Calu3 (cell line): Measurements from ENCODE around the gene SYPL1. TPM values are rescaled to one million over a fixed set of nuclear protein-coding genes. Genes with fewer than 3 reads are reported as not detected.
A peak's percentile ranks its signal among the peaks of the same experiment; 100 is the strongest.

ENCODE experiments used
- Bru-seq: library from RNA; stranded (reverse); fragments of 400-500 nt; gene quantifications from one replicate; lab custom pipeline; 2021; lab: Mats Ljungman, UMichigan
- BruChase-seq, 2 experiments: library from RNA; stranded (reverse); fragments of 400-500 nt; gene quantifications; one replicate each; lab custom pipeline; 2021; lab: Mats Ljungman, UMichigan
- BruUV-seq: library from RNA; stranded (reverse); fragments of 400-500 nt; replicated peaks from 2 replicates; lab custom pipeline; 2021; lab: Mats Ljungman, UMichigan
- CTCF ChIA-PET: fragments of 300-600 bp; sonication (Branson Sonifier 250); formaldehyde crosslinking; loops from one replicate; lab custom pipeline; 2022; ENCODE audit warnings: antibody characterized with exemption; lab: Charles Lee
- DNase-seq: peaks from one replicate; pipeline ENCODE4 v3.0.0; 2022
- H3K27ac Mint-ChIP-seq: one replicate; pipeline ENCODE4 v1.8.0; 2022; ENCODE audit warnings: mixed read lengths; ENCODE audit not compliant: unreplicated experiment
- H3K27me3 Mint-ChIP-seq: one replicate; pipeline ENCODE4 v1.8.0; 2022; ENCODE audit warnings: mixed read lengths; ENCODE audit not compliant: unreplicated experiment
- H3K36me3 Mint-ChIP-seq: one replicate; pipeline ENCODE4 v1.8.0; 2022; ENCODE audit warnings: mild to moderate bottlenecking, moderate library complexity, mixed read lengths; ENCODE audit not compliant: insufficient read depth, unreplicated experiment
- H3K4me1 Mint-ChIP-seq: one replicate; pipeline ENCODE4 v1.8.0; 2022; ENCODE audit warnings: mild to moderate bottlenecking, low read depth, mixed read lengths; ENCODE audit not compliant: unreplicated experiment
- H3K4me3 Mint-ChIP-seq: one replicate; pipeline ENCODE4 v1.8.0; 2022; ENCODE audit warnings: mild to moderate bottlenecking, low read depth, moderate library complexity, mixed read lengths; ENCODE audit not compliant: unreplicated experiment
- H3K9me3 Mint-ChIP-seq: one replicate; pipeline ENCODE4 v1.8.0; 2022; ENCODE audit warnings: low read depth, mixed read lengths; ENCODE audit not compliant: unreplicated experiment
- intact Hi-C: fragments of 100-400 bp; cut with micrococcal nuclease; formaldehyde crosslinking; loops from one replicate; pipeline ENCODE4 v1.10.0; 2022; ENCODE audit not compliant: unreplicated experiment
- long read RNA-seq: library from polyadenylated mRNA; stranded (forward); transcript quantifications from one replicate; pipeline ENCODE4 v2.0.0, GENCODE V29; 2022
- total RNA-seq: library from RNA; stranded (reverse); gene quantifications from 2 replicates; pipeline ENCODE4 v1.2.3, GENCODE V29; 2022
- TF ChIP-seq, protein P1 (sequence below): fragments of 200-600 bp; IDR thresholded peaks from one replicate; pipeline ENCODE4 v1.8.0; 2022; ENCODE audit warnings: antibody characterized with exemption; ENCODE audit not compliant: unreplicated experiment

SYPL1 gene
- total RNA-seq (76.1 and 88.3 TPM in 2 replicates), Bru-seq, nascent RNA (percentile 87 among the genes with signal in this experiment), BruChase-seq, experiment 1, labeled RNA remaining after a 6-hour chase (percentile 95 among the genes with signal in this experiment), BruChase-seq, experiment 2, labeled RNA remaining after a 2-hour chase (percentile 87 among the genes with signal in this experiment)
- long read RNA-seq, transcript SYPL1-202 (5 exons, 2,151 nt): major isoform, 143 of 165 reads
- long read RNA-seq, partial matches to known transcripts: 2 of 165 reads
- long read RNA-seq, other reads (novel, unspliced or antisense): 15 of 165 reads

DNA sequence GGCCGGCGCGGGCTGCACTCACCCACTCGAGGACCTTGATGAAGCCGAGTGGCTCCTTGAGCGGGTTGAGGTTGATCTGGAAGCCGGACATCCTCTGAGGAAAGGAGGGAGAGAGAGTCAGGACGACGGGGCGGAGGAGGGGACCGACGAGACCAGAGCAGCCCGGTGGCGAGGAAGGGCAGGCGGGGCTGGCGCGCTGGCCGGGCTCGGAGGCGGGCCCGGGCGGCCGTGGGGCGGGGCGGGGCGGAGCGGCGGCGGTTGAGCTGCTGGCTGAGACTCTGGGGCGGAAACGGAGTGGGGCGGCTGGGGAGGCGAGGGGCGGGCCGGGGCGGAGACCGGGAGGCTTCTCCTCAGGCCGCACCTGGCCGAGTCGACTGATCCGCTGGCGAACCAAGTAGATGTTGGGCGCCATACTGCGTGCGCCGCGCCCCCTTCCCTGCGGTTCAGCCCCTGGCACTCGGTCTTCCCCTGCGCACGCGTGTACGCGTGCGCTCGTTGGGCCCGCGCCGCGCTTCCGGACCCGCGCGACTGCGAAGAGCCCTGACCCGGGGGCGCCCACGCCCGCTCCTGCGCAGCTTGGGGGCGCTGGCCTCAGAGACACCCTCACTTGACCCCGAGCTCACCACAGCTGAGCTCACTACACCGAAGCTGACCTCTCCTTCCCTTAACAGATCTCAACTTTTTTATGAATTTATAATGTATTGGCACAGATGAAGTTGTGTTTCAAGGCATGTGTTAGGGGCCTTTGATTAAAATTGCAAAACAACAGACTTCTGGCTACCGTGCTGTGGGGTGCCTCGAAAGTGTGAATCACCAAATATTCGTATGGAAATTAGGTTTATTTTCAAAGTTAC, at the start of gene SYPL1:
Gene SYPL1, minus strand, starts transcription at position 195 of the 854 bp plus-strand sequence. Its CDS starts 104 bp downstream, at position 91.
- Mint-ChIP-seq H3K9me3 (no peaks in the 10 kb centered on the region), H3K4me3 (peak within 1 kb of the TSS; percentile 90), H3K36me3 (peaks cover 20% of the 10 kb centered on the region), H3K27ac (peak within 1 kb of the TSS; percentile 79), H3K27me3 (no peaks in the 10 kb centered on the region), H3K4me1 (peaks cover 23% of the 10 kb centered on the region)
- BruUV-seq: TSS peak; percentile 86
- TF ChIP-seq, protein P1, sequence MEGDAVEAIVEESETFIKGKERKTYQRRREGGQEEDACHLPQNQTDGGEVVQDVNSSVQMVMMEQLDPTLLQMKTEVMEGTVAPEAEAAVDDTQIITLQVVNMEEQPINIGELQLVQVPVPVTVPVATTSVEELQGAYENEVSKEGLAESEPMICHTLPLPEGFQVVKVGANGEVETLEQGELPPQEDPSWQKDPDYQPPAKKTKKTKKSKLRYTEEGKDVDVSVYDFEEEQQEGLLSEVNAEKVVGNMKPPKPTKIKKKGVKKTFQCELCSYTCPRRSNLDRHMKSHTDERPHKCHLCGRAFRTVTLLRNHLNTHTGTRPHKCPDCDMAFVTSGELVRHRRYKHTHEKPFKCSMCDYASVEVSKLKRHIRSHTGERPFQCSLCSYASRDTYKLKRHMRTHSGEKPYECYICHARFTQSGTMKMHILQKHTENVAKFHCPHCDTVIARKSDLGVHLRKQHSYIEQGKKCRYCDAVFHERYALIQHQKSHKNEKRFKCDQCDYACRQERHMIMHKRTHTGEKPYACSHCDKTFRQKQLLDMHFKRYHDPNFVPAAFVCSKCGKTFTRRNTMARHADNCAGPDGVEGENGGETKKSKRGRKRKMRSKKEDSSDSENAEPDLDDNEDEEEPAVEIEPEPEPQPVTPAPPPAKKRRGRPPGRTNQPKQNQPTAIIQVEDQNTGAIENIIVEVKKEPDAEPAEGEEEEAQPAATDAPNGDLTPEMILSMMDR: no peak
- CTCF ChIA-PET: interaction anchor here (0.6 to 2.8 kb wide), 6 partner anchors 10 to 549 kb away, joined by 3 to 10 read pairs (median 4); no protein-coding TSS in a partner anchor
- DNase-seq: peak; percentile 96
- intact Hi-C loops: loop anchor here (5.0 kb wide), 1 partner anchor 40 kb away; no protein-coding TSS in a partner anchor

DNA sequence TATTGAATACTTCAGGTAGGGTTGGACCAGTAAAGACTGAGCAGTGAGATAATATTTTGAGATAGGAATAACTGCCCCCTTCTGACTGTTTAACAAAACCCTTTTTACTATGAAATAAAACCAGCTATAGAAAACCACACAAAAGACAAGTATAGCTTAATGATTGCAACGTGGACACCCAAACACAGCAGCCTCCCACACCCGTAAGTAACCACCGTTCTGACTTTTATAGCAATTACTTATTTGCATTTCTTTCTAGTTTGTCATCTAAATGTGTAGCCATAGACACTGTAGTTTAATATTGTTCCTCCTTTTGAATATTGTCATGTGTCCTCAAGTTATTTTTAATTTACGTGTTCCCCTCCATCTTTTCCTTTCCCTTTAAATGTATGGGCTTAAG, 42.9 kb upstream of the SYPL1 start:
- H3K4me1 Mint-ChIP-seq: peaks cover 6% of the 10 kb centered on the region
- intact Hi-C loops: loop anchor here (10.0 kb wide), 2 partner anchors 380 to 500 kb away; no protein-coding TSS in a partner anchor
- H3K27ac Mint-ChIP-seq: no peak overlapping the region
- H3K36me3 Mint-ChIP-seq: no peaks in the 10 kb centered on the region
- CTCF ChIA-PET: interaction anchor here (0.7 to 0.9 kb wide), 2 partner anchors 21 to 43 kb away, joined by 3 to 10 read pairs; partner anchors contain the start of gene SYPL1
- DNase-seq: no peak
- no peaks in the 10 kb centered on the region for H3K9me3 Mint-ChIP-seq
- peaks cover 41% of the 10 kb centered on the region for H3K27me3 Mint-ChIP-seq
- TF ChIP-seq, protein P1: no peak
- no TSS peak for BruUV-seq
- no peak overlapping the region for H3K4me3 Mint-ChIP-seq

DNA sequence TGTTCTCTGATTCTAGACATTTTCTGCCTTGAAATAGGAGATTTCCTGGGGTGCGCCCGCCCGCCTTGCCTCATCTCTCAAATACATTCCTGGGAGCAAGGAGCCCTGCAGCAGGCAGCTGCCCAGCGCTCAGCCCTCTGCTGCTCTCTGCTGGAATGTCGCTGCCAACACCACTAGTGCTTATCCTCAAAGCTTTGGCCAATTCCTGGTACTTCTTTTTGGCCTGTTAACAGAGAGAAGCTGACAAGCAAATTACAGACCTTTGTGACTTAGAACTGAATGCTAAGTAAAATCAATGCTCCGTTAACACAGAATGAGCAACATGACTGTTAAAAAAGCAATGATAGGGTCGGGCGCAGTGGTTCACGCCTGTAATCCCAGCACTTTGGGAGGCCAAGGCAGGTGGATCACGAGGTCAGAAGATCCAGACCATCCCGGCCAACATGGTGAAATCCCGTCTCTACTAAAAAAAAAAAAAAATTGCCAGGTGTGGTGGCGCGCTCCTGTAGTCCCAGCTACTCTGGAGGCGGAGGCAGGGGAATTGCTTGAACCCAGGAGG, 41.9 kb upstream of the SYPL1 start:
- Mint-ChIP-seq H3K27ac (no peak overlapping the region), H3K27me3 (peaks cover 39% of the 10 kb centered on the region), H3K9me3 (no peaks in the 10 kb centered on the region), H3K4me1 (peaks cover 9% of the 10 kb centered on the region), H3K4me3 (no peak overlapping the region), H3K36me3 (no peaks in the 10 kb centered on the region)
- TF ChIP-seq, protein P1: peak; percentile 82
- CTCF ChIA-PET: interaction anchor here (0.6 to 1.8 kb wide), 7 partner anchors 37 to 396 kb away, joined by 3 to 13 read pairs (median 5); partner anchors contain the start of gene SYPL1
- intact Hi-C loops: loop anchor here (1.0 to 10.0 kb wide), 3 partner anchors 97 to 499 kb away; no protein-coding TSS in a partner anchor
- DNase-seq: peak; percentile 84
- no TSS peak for BruUV-seq

DNA sequence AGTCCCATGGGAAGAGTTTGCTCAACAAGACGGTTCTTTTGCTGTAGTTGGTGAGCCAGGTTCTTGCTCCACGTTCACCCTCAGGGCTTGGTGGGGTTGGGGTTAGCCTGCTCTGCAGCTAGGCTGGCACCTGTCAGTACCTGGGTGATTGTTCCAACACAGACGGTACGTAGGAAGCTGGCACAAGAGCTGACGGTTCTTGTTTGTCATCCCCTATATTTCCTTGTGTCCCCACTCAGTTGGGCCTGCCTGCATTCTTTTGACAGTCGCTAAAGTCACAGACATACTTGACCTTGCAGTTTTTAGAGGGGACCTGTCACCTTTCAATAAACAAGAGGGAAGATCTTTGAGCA, 40.2 kb upstream of the SYPL1 start:
- H3K27ac Mint-ChIP-seq: no peak overlapping the region
- no peaks in the 10 kb centered on the region for H3K36me3 Mint-ChIP-seq
- H3K4me3 Mint-ChIP-seq: no peak overlapping the region
- no peaks in the 10 kb centered on the region for H3K9me3 Mint-ChIP-seq
- TF ChIP-seq, protein P1: no peak
- no peak for DNase-seq
- intact Hi-C loops: loop anchor here (10.0 kb wide), 2 partner anchors 377 to 497 kb away; no protein-coding TSS in a partner anchor
- H3K4me1 Mint-ChIP-seq: peaks cover 9% of the 10 kb centered on the region
- H3K27me3 Mint-ChIP-seq: peaks cover 24% of the 10 kb centered on the region
- CTCF ChIA-PET: no interaction called here
- no TSS peak for BruUV-seq
